ENCODE measurements around the gene KCNH3. TPM values are rescaled to one million over a fixed set of nuclear protein-coding genes. Genes with fewer than 3 reads are reported as not detected.

Gene KCNH3
- total and polyA plus RNA-seq, 2 experiments from 2014 or later = 0.21 to 0.52 TPM

- Histone ChIP-seq H3K4me2 (no peak overlapping the region), H3K79me2 (replicated peaks; ENCODE audit: insufficient read depth) (0 out of 2 replicates have a peak, but pooled peaks cover 6% of the 10 kb centered on the region), H2AFZ (no peak overlapping the region), H3K36me3 (ENCODE audit: insufficient read depth) (no peaks in the 10 kb centered on the region), H3K27ac (ENCODE audit: low read depth) (no peak overlapping the region), H3K9me2 (ENCODE audit: insufficient read depth) (no peaks in the 10 kb centered on the region), H3K27me3 (ENCODE audit: insufficient read depth) (no peaks in the 10 kb centered on the region), H3K4me3 (no peak overlapping the region), H3K4me1 (ENCODE audit: insufficient read depth) (no peaks in the 10 kb centered on the region), H4K20me1 (replicated peaks; ENCODE audit: insufficient read depth) (no peaks in the 10 kb centered on the region; the same call in 1 of the 2 replicates), H3F3A (replicated peaks; ENCODE audit: low read depth) (no peaks in the 10 kb centered on the region)
- DNase-seq (ENCODE audit: low spot score) = peak; percentile 38
- Mint-ChIP-seq H3K27ac (no peak overlapping the region), H3K4me3 (no peak overlapping the region), H3K27me3 (ENCODE audit: insufficient read depth, low read depth, poor library complexity) (peaks cover 6% of the 10 kb centered on the region), H3K4me1 (peaks cover 7% of the 10 kb centered on the region; the same call in 2 of the 3 replicates), H3K36me3 (ENCODE audit: low read depth) (peaks cover 10% of the 10 kb centered on the region), H3K9me3 (no peaks in the 10 kb centered on the region)
- peak; percentile 49; the same call in 2 of the 3 replicates for ATAC-seq
- TF ChIP-seq CTCF (conservative IDR thresholded peaks at IDR 0.05; ENCODE audit: low read depth in 2 of 2) (0 out of 4 replicates have a peak, but pooled peaks have one; percentile 7 to 22), JUNB (IDR thresholded peaks at IDR 0.05; ENCODE audit: unreplicated experiment) (no peak), CREB1 (CRISPR knock-in tag; IDR thresholded peaks at IDR 0.05; ENCODE audit: low read depth) (no peak)
Observed at GRCh38 chr12:49587174-49587908, 48.5 kb downstream of the KCNH3 start.

- Mint-ChIP-seq H3K27me3 (ENCODE audit: insufficient read depth, low read depth, poor library complexity) (peaks cover 6% of the 10 kb centered on the region), H3K36me3 (ENCODE audit: low read depth) (peaks cover 10% of the 10 kb centered on the region), H3K4me3 (no peak overlapping the region), H3K27ac (no peak overlapping the region), H3K4me1 (peaks cover 7% of the 10 kb centered on the region; the same call in 2 of the 3 replicates), H3K9me3 (no peaks in the 10 kb centered on the region)
- ATAC-seq (no peak), DNase-seq (ENCODE audit: low spot score) (no peak)
- H2AFZ ChIP-seq = no peak overlapping the region
- no peaks in the 10 kb centered on the region for H3K79me2 ChIP-seq (replicated peaks; ENCODE audit: insufficient read depth)
- no peaks in the 10 kb centered on the region for H3K9me2 ChIP-seq (ENCODE audit: insufficient read depth)
- no peak overlapping the region for H3K27ac ChIP-seq (ENCODE audit: low read depth)
- H4K20me1 ChIP-seq (replicated peaks; ENCODE audit: insufficient read depth) = no peaks in the 10 kb centered on the region; the same call in 1 of the 2 replicates
- H3K4me1 ChIP-seq (ENCODE audit: insufficient read depth) = no peaks in the 10 kb centered on the region
- H3K36me3 ChIP-seq (ENCODE audit: insufficient read depth) = no peaks in the 10 kb centered on the region
- H3K27me3 ChIP-seq (ENCODE audit: insufficient read depth) = no peaks in the 10 kb centered on the region
- H3F3A ChIP-seq (replicated peaks; ENCODE audit: low read depth) = no peaks in the 10 kb centered on the region
- no peak overlapping the region for H3K4me3 ChIP-seq
- H3K4me2 ChIP-seq = no peak overlapping the region
- TF ChIP-seq CTCF (conservative IDR thresholded peaks at IDR 0.05; ENCODE audit: low read depth in 2 of 2) = no peak
- TF ChIP-seq ZNF114 (CRISPR knock-in tag; IDR thresholded peaks at IDR 0.05) = no peak
- TF ChIP-seq EZH2phosphoT487 (IDR thresholded peaks at IDR 0.05; ENCODE audit: unreplicated experiment) = no peak
- no peak for TF ChIP-seq ZNF462 (CRISPR knock-in tag; IDR thresholded peaks at IDR 0.05)
- TF ChIP-seq ZNF331 (CRISPR knock-in tag; IDR thresholded peaks at IDR 0.05; ENCODE audit: low read depth) = no peak
Observed at GRCh38 chr12:49588281-49588680, 49.5 kb downstream of the KCNH3 start.

Data from GM23338 (cell line).